GM23338 (cell line): Measurements from ENCODE around the gene GCLM. TPM values are rescaled to one million over a fixed set of nuclear protein-coding genes. Genes with fewer than 3 reads are reported as not detected.
"Not testable (repeated sequence)": the region's sequence is repeated elsewhere in the genome, so short reads cannot be mapped to it uniquely, and the experiment has no call there.

Experiments used
- ATAC-seq: fragments of 200-7000 bp; cut with Tn5 transposase; 3 replicates; pipeline ENCODE4 v1.9.1; 2020
- DNase-seq: peaks from one replicate; pipeline ENCODE4 v3.0.0-alpha.2; 2015; ENCODE audit warnings: low spot score
- H2AFZ ChIP-seq: fragments of 200-600 bp; sonication (generic); 2 replicates; pipeline ENCODE4 v1.8.0; 2016; ENCODE audit warnings: antibody characterized with exemption, mild to moderate bottlenecking, moderate library complexity
- H3F3A ChIP-seq: fragments of 200-600 bp; sonication (generic); replicated peaks from 2 replicates; pipeline ENCODE4 v1.8.0; 2017; ENCODE audit warnings: antibody characterized with exemption, mixed run types, low read depth
- H3K27ac ChIP-seq: fragments of 200-600 bp; sonication (generic); 2 replicates; pipeline ENCODE4 v1.6.1; 2016; ENCODE audit warnings: low read depth
- H3K27me3 ChIP-seq: fragments of 200-600 bp; sonication (generic); 2 replicates; pipeline ENCODE4 v1.8.0; 2016; ENCODE audit warnings: mild to moderate bottlenecking, mixed run types, moderate library complexity; ENCODE audit not compliant: insufficient read depth
- H3K36me3 ChIP-seq: fragments of 200-600 bp; sonication (generic); 2 replicates; pipeline ENCODE4 v1.8.0; 2016; ENCODE audit warnings: mild to moderate bottlenecking; ENCODE audit not compliant: insufficient read depth
- H3K4me1 ChIP-seq: fragments of 200-600 bp; sonication (generic); 2 replicates; pipeline ENCODE4 v1.8.0; 2016; ENCODE audit warnings: mild to moderate bottlenecking, moderate library complexity; ENCODE audit not compliant: insufficient read depth
- H3K4me2 ChIP-seq: fragments of 200-600 bp; sonication (generic); 2 replicates; pipeline ENCODE4 v1.7.1; 2017; ENCODE audit warnings: mixed run types
- H3K4me3 ChIP-seq: fragments of 200-600 bp; sonication (generic); 2 replicates; pipeline ENCODE4 v1.6.1; 2016; ENCODE audit warnings: mixed run types
- H3K79me2 ChIP-seq: fragments of 200-600 bp; sonication (generic); replicated peaks from 2 replicates; pipeline ENCODE4 v1.8.0; 2017; ENCODE audit warnings: mild to moderate bottlenecking; ENCODE audit not compliant: insufficient read depth
- H3K9me2 ChIP-seq: fragments of 200-600 bp; sonication (generic); 2 replicates; pipeline ENCODE4 v1.8.0; 2017; ENCODE audit not compliant: insufficient read depth
- H4K20me1 ChIP-seq: fragments of 200-600 bp; sonication (generic); replicated peaks from 2 replicates; pipeline ENCODE4 v1.8.0; 2017; ENCODE audit warnings: mild to moderate bottlenecking; ENCODE audit not compliant: insufficient read depth
- H3K27ac Mint-ChIP-seq: 2 replicates; pipeline ENCODE4 v1.8.0; 2020; ENCODE audit warnings: inconsistent platforms, mild to moderate bottlenecking, moderate library complexity, mixed read lengths
- H3K27me3 Mint-ChIP-seq: 3 replicates; pipeline ENCODE4 v1.8.0; 2022; ENCODE audit warnings: low read depth, mild to moderate bottlenecking, moderate library complexity, mixed read lengths, inconsistent platforms; ENCODE audit not compliant: insufficient read depth, poor library complexity
- H3K36me3 Mint-ChIP-seq: 3 replicates; pipeline ENCODE4 v1.8.0; 2021; ENCODE audit warnings: low read depth, mild to moderate bottlenecking, inconsistent platforms, moderate library complexity, mixed read lengths
- H3K4me1 Mint-ChIP-seq: 3 replicates; pipeline ENCODE4 v1.8.0; 2020; ENCODE audit warnings: mild to moderate bottlenecking, inconsistent platforms, mixed read lengths
- H3K4me3 Mint-ChIP-seq: 3 replicates; pipeline ENCODE4 v1.8.0; 2021; ENCODE audit warnings: moderate library complexity, mild to moderate bottlenecking, inconsistent platforms, mixed read lengths
- H3K9me3 Mint-ChIP-seq: 3 replicates; pipeline ENCODE4 v1.8.0; 2020; ENCODE audit warnings: moderate library complexity, mild to moderate bottlenecking, inconsistent platforms, mixed read lengths
- CTCF ChIP-seq, 2 experiments: fragments of 200-600 bp in 1 of 2; sonication (generic) in 1 of 2; conservative IDR thresholded peaks; 2 replicates each; pipeline versions ENCODE4 v1.5.1 to v1.6.1; 2016 to 2017; ENCODE audit warnings: antibody characterized with exemption in 2 of 2, low read depth in 2 of 2, mild to moderate bottlenecking in 2 of 2, moderate library complexity in 1 of 2
- EZH2 ChIP-seq: fragments of 200-600 bp; sonication (generic); IDR thresholded peaks from one replicate; pipeline ENCODE4 v1.8.0; 2017; ENCODE audit warnings: antibody characterized with exemption, mild to moderate bottlenecking, low read depth; ENCODE audit not compliant: unreplicated experiment
- JUNB ChIP-seq: IDR thresholded peaks from one replicate; pipeline ENCODE4 v1.6.1; 2016; ENCODE audit warnings: antibody characterized with exemption; ENCODE audit not compliant: unreplicated experiment
- REST ChIP-seq: IDR thresholded peaks from one replicate; pipeline ENCODE4 v1.6.1; 2018; ENCODE audit warnings: antibody characterized with exemption; ENCODE audit not compliant: unreplicated experiment
- ZNF114 ChIP-seq: fragments of 250-450 bp; sonication (Bioruptor Pico); IDR thresholded peaks from 2 replicates; pipeline ENCODE4 v1.5.0; 2020; ENCODE audit warnings: mild to moderate bottlenecking, moderate library complexity
- polyA plus RNA-seq: library from polyadenylated mRNA; unstranded; fragments of >200 nt; fragmentation: Nextera tagmentation; extraction: Ambion mirVana; gene quantifications from 2 replicates; pipeline ENCODE4 v1.2.1, GENCODE V29; 2016
- total RNA-seq: library from RNA; depleted of rRNA; stranded (reverse); fragments of >200 nt; shearing (Covaris generic); gene quantifications from 2 replicates; pipeline ENCODE4 v1.2.3, GENCODE V29; 2014
- TF ChIP-seq, protein P1 (sequence below): IDR thresholded peaks from 2 replicates; pipeline ENCODE4 v1.6.1; 2016; ENCODE audit warnings: antibody characterized with exemption

GCLM gene
- total and polyA plus RNA-seq, 2 experiments from 2014 or later: 10.4 to 12.8 TPM

DNA sequence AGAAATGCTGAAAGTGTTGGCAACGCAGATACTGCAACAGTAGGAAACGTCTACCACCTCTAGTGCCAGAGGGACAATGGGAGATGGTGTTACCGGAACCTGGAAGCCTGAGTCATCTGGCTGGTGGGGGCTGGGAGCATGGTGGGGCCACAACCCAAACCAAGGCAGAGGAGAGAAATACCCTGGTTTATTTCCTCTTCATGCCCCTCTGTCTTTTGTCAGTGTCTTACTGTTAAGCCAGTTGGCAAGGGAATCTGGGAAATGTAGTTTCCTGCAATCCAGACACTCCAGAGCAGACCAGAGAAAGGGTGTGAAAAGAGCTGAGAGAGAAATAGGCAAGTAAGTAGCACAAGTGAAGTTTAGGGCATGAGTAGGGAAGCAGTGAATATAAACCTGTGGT is 45.1 kb downstream of the GCLM start (continued):
- TF ChIP-seq, protein P1, sequence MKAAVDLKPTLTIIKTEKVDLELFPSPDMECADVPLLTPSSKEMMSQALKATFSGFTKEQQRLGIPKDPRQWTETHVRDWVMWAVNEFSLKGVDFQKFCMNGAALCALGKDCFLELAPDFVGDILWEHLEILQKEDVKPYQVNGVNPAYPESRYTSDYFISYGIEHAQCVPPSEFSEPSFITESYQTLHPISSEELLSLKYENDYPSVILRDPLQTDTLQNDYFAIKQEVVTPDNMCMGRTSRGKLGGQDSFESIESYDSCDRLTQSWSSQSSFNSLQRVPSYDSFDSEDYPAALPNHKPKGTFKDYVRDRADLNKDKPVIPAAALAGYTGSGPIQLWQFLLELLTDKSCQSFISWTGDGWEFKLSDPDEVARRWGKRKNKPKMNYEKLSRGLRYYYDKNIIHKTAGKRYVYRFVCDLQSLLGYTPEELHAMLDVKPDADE: no peak

GRCh38 chr1:93857653-93858052 is 51.6 kb downstream of the GCLM start:
- not testable (repeated sequence) for H3F3A ChIP-seq, H3K4me1 Mint-ChIP-seq, H3K9me2 ChIP-seq, H3K27me3 ChIP-seq, DNase-seq, H3K4me3 ChIP-seq, H3K27ac ChIP-seq, H3K4me1 ChIP-seq, H3K27me3 Mint-ChIP-seq, H2AFZ ChIP-seq, ATAC-seq, H4K20me1 ChIP-seq, H3K27ac Mint-ChIP-seq, H3K79me2 ChIP-seq, H3K4me2 ChIP-seq, H3K36me3 ChIP-seq, H3K4me3 Mint-ChIP-seq
- peaks cover 36% of the 10 kb centered on the region for H3K9me3 Mint-ChIP-seq
- H3K36me3 Mint-ChIP-seq: peaks cover 17% of the 10 kb centered on the region

GRCh38 chr1:93855983-93856382 is 53.2 kb downstream of the GCLM start:
- not testable (repeated sequence) for H3K9me2 ChIP-seq, H2AFZ ChIP-seq, H3F3A ChIP-seq, H3K27me3 ChIP-seq, H3K27ac ChIP-seq, H3K4me3 ChIP-seq, H3K36me3 ChIP-seq, ATAC-seq, H4K20me1 ChIP-seq, H3K4me2 ChIP-seq, H3K4me1 ChIP-seq, H3K4me3 Mint-ChIP-seq, H3K4me1 Mint-ChIP-seq, H3K27ac Mint-ChIP-seq, H3K27me3 Mint-ChIP-seq, DNase-seq, H3K79me2 ChIP-seq
- Mint-ChIP-seq H3K36me3 (peaks cover 17% of the 10 kb centered on the region), H3K9me3 (peaks cover 36% of the 10 kb centered on the region)

- H3K27ac Mint-ChIP-seq: no peak overlapping the region
Measured at GRCh38 chr1:93853940-93854339, 55.3 kb downstream of the GCLM start.

More at GRCh38 chr1:93853940-93854339, 55.3 kb downstream of the GCLM start:
- H3K4me1 ChIP-seq: no peaks in the 10 kb centered on the region
- H3K27ac ChIP-seq: no peak overlapping the region
- no peaks in the 10 kb centered on the region for H3K79me2 ChIP-seq
- no peaks in the 10 kb centered on the region for H3F3A ChIP-seq
- no peak overlapping the region for H2AFZ ChIP-seq
- H3K27me3 Mint-ChIP-seq: peaks cover 2% of the 10 kb centered on the region
- no peak overlapping the region for H3K4me2 ChIP-seq
- peaks cover 50% of the 10 kb centered on the region for H3K9me3 Mint-ChIP-seq
- no peaks in the 10 kb centered on the region; the same call in 2 of the 3 replicates for H3K4me1 Mint-ChIP-seq
- no peak overlapping the region for H3K4me3 Mint-ChIP-seq
- no peak for ATAC-seq
- TF ChIP-seq REST (no peak), ZNF114 (no peak), CTCF (conservative IDR thresholded peaks at IDR 0.05; ENCODE audit: low read depth in 2 of 2) (no peak), EZH2 (no peak), JUNB (no peak)
- no peaks in the 10 kb centered on the region for H3K27me3 ChIP-seq
- H3K36me3 ChIP-seq: no peaks in the 10 kb centered on the region
- H3K36me3 Mint-ChIP-seq: peaks cover 23% of the 10 kb centered on the region
- DNase-seq: no peak
- H3K4me3 ChIP-seq: no peak overlapping the region
- H3K9me2 ChIP-seq: no peaks in the 10 kb centered on the region
- H4K20me1 ChIP-seq: no peaks in the 10 kb centered on the region
